ENCODE data around the gene CD81.

CD81 gene

DNA sequence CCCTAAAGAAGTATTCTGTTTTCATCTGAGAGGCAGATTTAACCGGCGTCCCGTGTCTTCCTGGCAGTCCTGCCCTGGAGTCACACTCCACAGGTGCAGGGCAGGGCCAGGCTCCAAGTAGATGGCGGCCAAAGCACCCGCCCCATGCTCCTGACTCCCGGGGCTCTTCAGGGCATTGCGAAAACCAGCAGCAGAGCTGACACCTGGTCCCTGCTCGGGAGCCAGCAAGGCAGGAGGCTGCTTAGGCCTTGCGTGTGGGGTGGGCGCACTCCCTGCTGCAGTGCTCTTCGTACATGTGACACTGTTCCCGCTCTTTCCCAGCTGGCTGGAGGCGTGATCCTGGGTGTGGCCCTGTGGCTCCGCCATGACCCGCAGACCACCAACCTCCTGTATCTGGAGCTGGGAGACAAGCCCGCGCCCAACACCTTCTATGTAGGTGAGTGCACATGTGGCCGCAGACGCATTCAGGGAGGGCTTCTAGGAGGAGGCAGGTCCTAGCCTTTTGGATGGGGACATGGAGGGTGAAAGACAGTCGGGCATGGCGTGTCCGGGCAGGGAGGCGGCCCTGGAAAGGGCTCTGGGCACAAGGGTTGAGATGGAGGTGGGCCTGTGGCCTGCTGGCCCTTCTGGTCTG lies 13.1 kb downstream of the CD81 start:
- in situ Hi-C loops (cut with MboI; ENCODE audit: low pct_unique_long_range_greater_than_20kb, low sequenced_read_pairs, unreplicated experiment), result no loop called here
- DNase-seq (ENCODE audit: low spot score), result no peak
- no peak for TF ChIP-seq CTCF (IDR thresholded peaks at IDR 0.05; ENCODE audit: extremely low read depth, insufficient read depth, missing control alignments)

DNA sequence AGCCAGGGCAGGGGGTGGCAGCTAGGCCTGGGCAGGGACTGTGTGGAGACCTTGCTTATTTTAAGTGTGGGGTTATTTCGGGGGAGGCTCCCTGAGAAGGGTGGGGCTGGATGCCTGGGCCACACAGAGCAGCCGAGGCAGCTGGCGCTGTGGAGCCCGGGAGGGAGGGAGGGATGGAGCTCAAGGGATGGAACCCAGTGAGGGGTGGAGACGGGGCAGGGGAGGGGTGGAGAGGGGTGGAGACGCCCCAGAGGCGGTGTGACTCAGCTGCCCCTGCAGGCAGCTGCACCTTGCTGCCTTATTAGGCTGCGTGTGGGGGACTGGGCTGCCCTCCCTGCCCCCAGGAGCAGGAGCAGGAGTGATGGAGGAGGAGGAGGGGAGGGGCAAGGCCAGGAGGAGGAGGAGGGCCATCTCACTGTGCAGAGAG lies 13.6 kb downstream of the CD81 start:
- in situ Hi-C loops (cut with MboI; ENCODE audit: low pct_unique_long_range_greater_than_20kb, low sequenced_read_pairs, unreplicated experiment), result no loop called here
- DNase-seq (ENCODE audit: low spot score), result no peak
- no peak for TF ChIP-seq CTCF (IDR thresholded peaks at IDR 0.05; ENCODE audit: extremely low read depth, insufficient read depth, missing control alignments)

GRCh38 chr11:2391181-2391975 lies 14.3 kb downstream of the CD81 start:
- DNase-seq (ENCODE audit: low spot score), result no peak
- TF ChIP-seq CTCF (IDR thresholded peaks at IDR 0.05; ENCODE audit: extremely low read depth, insufficient read depth, missing control alignments), result no peak
- in situ Hi-C loops (cut with MboI; ENCODE audit: low pct_unique_long_range_greater_than_20kb, low sequenced_read_pairs, unreplicated experiment), result no loop called here

DNA sequence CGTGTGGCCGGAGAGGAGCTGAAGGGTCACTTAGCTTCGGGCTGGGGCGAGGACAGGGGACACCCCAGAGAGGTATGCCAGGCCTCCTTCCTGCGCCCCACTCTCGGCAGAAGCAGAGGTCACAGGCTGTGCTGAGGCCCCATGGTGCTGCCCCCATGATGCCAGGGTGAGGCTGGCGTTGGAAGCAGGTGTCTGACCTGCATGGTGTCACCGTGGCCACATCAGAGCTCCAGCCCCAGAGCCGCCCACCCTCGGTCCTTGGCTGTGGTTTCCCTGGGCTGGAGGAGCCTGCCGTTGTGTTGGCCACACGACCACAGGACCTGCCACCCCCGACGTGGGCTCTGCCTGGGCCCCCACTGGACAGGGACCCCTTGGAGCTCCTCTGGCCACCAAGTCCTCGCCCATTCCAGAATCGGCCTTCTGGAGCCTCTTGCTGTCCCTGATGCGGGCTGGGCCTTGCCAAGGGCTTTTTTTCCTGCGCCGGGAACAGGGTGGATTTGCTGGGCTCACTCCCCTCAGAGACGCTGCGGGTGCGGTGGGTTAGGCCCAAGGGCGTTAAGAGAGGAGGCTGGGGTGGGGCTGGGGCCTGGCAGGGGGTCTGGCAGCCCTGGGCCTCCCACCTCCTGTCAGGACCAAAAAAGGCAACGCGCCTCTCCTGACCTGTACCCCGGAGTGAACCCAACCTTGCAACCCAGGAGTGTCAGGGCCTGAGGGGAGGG lies 15.3 kb downstream of the CD81 start:
- no peak for DNase-seq (ENCODE audit: low spot score)
- no peak for TF ChIP-seq CTCF (IDR thresholded peaks at IDR 0.05; ENCODE audit: extremely low read depth, insufficient read depth, missing control alignments)
- in situ Hi-C loops (cut with MboI; ENCODE audit: low pct_unique_long_range_greater_than_20kb, low sequenced_read_pairs, unreplicated experiment), result no loop called here

- DNase-seq (ENCODE audit: low spot score), result no peak
- in situ Hi-C loops (cut with MboI; ENCODE audit: low pct_unique_long_range_greater_than_20kb, low sequenced_read_pairs, unreplicated experiment), result no loop called here
- TF ChIP-seq CTCF (IDR thresholded peaks at IDR 0.05; ENCODE audit: extremely low read depth, insufficient read depth, missing control alignments), result no peak
Observed at GRCh38 chr11:2393111-2393868, 16.2 kb downstream of the CD81 start.
